RWPE2 (cell line): ENCODE measurements around the gene CACNA2D4.

Experiments used
- ATAC-seq: fragments of 200-7000 bp; cut with Tn5 transposase; 3 replicates; pipeline ENCODE4 v1.9.1; 2021; ENCODE audit warnings: low read depth
- DNase-seq: peaks from one replicate; pipeline ENCODE4 v3.0.0-alpha.2; 2020; ENCODE audit warnings: low spot score
- H3K27ac ChIP-seq: fragments of 450-650 bp; 2 replicates; pipeline ENCODE4 v1.5.1; 2017; ENCODE audit warnings: mild to moderate bottlenecking; ENCODE audit not compliant: poor library complexity, severe bottlenecking
- H3K27me3 ChIP-seq: fragments of 250-450 bp; sonication (Bioruptor Pico); 2 replicates; pipeline ENCODE4 v1.5.1; 2021; ENCODE audit warnings: mild to moderate bottlenecking, moderate library complexity; ENCODE audit not compliant: insufficient read depth, poor library complexity, severe bottlenecking
- H3K36me3 ChIP-seq: fragments of 250-450 bp; sonication (Bioruptor Pico); 2 replicates; pipeline ENCODE4 v1.5.1; 2020; ENCODE audit warnings: low read depth, mild to moderate bottlenecking, moderate library complexity
- H3K4me1 ChIP-seq: fragments of 250-450 bp; sonication (Bioruptor Pico); 2 replicates; pipeline ENCODE4 v1.5.1; 2021; ENCODE audit warnings: mild to moderate bottlenecking, moderate library complexity; ENCODE audit not compliant: insufficient read depth, poor library complexity, severe bottlenecking
- H3K4me3 ChIP-seq: fragments of 250-450 bp; sonication (Bioruptor Pico); 2 replicates; pipeline ENCODE4 v1.5.1; 2021; ENCODE audit warnings: mild to moderate bottlenecking, moderate library complexity; ENCODE audit not compliant: severe bottlenecking
- H3K9me3 ChIP-seq: fragments of 250-450 bp; sonication (Bioruptor Pico); 2 replicates; pipeline ENCODE4 v1.5.1; 2021; ENCODE audit warnings: mild to moderate bottlenecking, moderate library complexity; ENCODE audit not compliant: severe bottlenecking
- CTCF ChIP-seq: fragments of 450-650 bp; IDR thresholded peaks from one replicate; pipeline ENCODE4 v1.5.1; 2017; ENCODE audit warnings: mild to moderate bottlenecking, moderate library complexity; ENCODE audit not compliant: poor library complexity, severe bottlenecking

Gene CACNA2D4

GRCh38 chr12:1810201-1810930, 108.1 kb downstream of the CACNA2D4 start:
- Histone ChIP-seq H3K4me1 (no peaks in the 10 kb centered on the region), H3K36me3 (no peaks in the 10 kb centered on the region), H3K27ac (no peak overlapping the region), H3K9me3 (no peaks in the 10 kb centered on the region), H3K4me3 (no peak overlapping the region), H3K27me3 (peaks cover 11% of the 10 kb centered on the region)
- no peak for DNase-seq
- ATAC-seq = no peak; the same call in 2 of the 3 replicates
- no peak for TF ChIP-seq CTCF

- no peak overlapping the region for H3K4me3 ChIP-seq
- ATAC-seq (no peak), DNase-seq (peak; percentile 71)
- H3K4me1 ChIP-seq = no peaks in the 10 kb centered on the region
- H3K27ac ChIP-seq = no peak overlapping the region
- peaks cover 5% of the 10 kb centered on the region for H3K27me3 ChIP-seq
- no peaks in the 10 kb centered on the region for H3K9me3 ChIP-seq
- H3K36me3 ChIP-seq = no peaks in the 10 kb centered on the region
- no peak for TF ChIP-seq CTCF
These were observed 108.8 kb downstream of the CACNA2D4 start for GRCh38 chr12:1809591-1810190.

GRCh38 chr12:1808798-1809480, 109.5 kb downstream of the CACNA2D4 start:
- no peak for ATAC-seq
- no peaks in the 10 kb centered on the region for H3K4me1 ChIP-seq

GRCh38 chr12:1808036-1808797, 110.2 kb downstream of the CACNA2D4 start:
- ATAC-seq (no peak), DNase-seq (peak; percentile 62)
- Histone ChIP-seq H3K27me3 (no peaks in the 10 kb centered on the region), H3K9me3 (no peaks in the 10 kb centered on the region), H3K4me3 (no peak overlapping the region), H3K36me3 (no peaks in the 10 kb centered on the region), H3K27ac (no peak overlapping the region), H3K4me1 (no peaks in the 10 kb centered on the region)
- no peak for TF ChIP-seq CTCF

More at GRCh38 chr12:1808798-1809480, 109.5 kb downstream of the CACNA2D4 start:
- H3K4me3 ChIP-seq = no peak overlapping the region
- H3K36me3 ChIP-seq = no peaks in the 10 kb centered on the region
- H3K9me3 ChIP-seq = no peaks in the 10 kb centered on the region
- DNase-seq = peak; percentile 66
- no peak overlapping the region for H3K27ac ChIP-seq
- H3K27me3 ChIP-seq = no peaks in the 10 kb centered on the region
- TF ChIP-seq CTCF = no peak
